Left hindlimb (tissue), 1 donor: Measurements from ENCODE around the gene SLCO3A1.

Source experiments
- DNase-seq: peaks from one replicate; pipeline ENCODE4 v3.0.0-alpha.2; 2018

SLCO3A1 gene

GRCh38 chr15:92076541-92076940 is 223.0 kb downstream of the SLCO3A1 start:
- no peak for DNase-seq

- peak; percentile 67 for DNase-seq
These were observed 224.0 kb downstream of the SLCO3A1 start for GRCh38 chr15:92077353-92078085.

- no peak for DNase-seq
These were observed 224.8 kb downstream of the SLCO3A1 start for GRCh38 chr15:92078270-92078669.

GRCh38 chr15:92079047-92079446 is 225.5 kb downstream of the SLCO3A1 start:
- no peak for DNase-seq

DNA sequence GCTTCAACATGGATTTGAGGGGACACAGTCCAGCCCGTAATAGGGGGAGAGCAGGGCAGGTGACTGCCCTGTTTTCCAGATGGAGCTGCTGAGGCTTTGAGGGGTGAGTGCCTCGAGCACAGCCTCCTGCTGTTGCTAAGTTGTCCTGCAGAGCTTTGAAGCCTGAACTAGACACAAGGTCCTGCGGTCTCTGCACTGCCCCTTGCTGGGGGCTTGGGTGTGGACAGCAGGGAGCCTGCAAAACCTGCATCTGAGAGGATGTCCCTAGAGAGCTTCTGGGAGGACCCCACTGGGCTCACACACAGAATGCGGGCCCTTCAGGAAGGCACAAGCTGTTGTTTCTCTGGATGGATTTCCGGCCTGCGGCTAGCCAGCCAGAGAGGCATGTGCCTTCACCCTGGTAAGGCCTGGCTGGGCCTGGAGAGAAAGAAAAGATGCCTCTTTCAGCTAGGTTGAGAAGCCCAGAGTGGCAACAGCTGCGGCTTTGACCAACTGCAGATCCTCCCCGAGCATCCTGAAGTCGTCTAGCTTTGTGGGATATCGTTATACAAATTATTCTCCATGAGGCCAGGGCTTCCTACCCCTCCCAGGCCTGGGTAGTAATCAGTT is 226.2 kb downstream of the SLCO3A1 start:
- no peak for DNase-seq

- peak; percentile 84 for DNase-seq
These were observed 228.7 kb downstream of the SLCO3A1 start for GRCh38 chr15:92082006-92082843.

GRCh38 chr15:92083190-92083589 is 229.7 kb downstream of the SLCO3A1 start:
- DNase-seq = no peak

- no peak for DNase-seq
These were observed 233.7 kb downstream of the SLCO3A1 start for GRCh38 chr15:92087211-92087610.

DNA sequence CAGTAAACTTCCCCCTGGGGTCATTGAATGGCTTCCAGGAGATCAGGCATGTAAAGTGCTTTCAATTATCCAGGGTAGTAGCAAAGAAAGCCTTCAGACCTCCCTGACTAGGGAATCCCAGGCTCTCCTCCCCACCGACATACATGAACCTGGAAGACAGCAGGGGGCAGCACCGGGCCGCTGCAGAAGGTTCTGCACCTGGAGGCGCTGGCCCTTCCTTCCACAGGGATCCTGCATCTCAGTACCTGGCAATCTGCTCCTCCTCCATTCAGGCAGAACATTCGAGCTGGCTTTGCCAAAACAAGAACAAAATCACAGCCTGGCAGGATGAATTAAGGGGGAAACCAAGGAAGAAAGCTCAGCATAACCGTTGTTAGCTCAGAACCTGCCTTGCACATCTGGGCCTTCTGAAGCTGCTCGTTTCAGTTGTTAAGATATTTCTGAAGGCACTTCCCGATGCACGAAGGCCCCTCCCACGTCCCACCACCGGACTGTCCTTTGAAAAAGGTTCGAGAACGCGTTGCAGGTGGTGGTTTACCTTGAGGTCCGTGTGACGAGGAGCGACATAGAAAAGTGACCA is 237.7 kb downstream of the SLCO3A1 start:
- peak; percentile 46 for DNase-seq

DNA sequence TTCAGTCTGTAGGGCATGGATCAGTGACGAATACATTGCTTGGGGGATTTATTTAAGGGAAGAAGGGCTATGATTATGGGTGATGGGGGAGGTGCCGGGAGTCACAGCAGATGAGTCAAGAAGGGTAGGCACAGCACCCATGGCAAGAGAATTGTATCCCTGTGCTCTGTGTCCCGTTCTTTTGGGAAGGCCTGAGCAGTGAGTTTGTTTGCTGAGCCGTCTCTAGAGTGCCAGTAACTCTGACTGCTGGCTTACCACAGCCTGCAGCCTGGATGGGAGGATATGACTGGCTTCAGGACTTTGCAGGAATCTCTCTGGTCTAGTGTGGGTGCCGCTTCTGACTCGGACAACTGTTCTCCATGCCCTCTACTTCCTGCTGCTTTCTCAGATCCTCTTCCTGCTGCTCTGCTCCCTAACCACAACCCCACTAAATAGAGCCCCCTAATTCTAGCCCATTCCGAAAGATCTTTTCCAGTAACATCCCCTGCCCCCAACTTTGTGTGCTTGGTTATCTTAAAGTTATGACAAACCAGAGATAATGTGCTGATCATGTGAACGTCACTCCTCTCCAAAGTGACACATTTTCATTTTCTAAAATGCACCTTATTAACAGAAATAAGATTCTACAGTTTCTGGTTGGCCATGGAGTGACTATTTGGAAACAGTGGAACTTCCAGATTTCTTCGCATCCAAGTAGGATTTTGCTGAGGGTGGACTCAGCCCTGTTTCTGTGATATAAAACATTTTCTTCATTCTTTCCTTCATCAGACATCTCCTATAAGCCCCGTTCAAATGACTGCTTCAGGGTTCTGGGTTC is 239.0 kb downstream of the SLCO3A1 start:
- no peak for DNase-seq

DNA sequence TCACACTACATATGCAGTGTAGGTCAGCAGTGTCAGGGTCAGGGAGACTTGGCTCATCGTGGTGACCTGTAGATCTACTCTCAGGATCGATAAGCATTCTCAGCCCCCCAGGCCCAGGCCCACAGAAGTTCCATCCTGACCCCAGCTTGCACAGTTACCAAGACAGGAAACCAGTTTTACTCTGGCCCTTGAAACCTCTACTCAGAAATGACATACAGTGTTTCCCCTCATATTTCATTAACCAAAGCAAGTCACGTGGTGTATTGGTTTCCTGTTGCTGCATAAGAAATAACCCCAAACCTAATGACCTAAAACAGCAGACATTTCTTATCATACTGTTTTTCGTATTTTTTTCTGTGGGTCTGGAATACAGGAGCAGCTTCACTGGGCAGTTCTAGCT is 242.2 kb downstream of the SLCO3A1 start:
- no peak for DNase-seq

GRCh38 chr15:92097474-92098178 is 244.1 kb downstream of the SLCO3A1 start:
- DNase-seq = peak; percentile 62

DNA sequence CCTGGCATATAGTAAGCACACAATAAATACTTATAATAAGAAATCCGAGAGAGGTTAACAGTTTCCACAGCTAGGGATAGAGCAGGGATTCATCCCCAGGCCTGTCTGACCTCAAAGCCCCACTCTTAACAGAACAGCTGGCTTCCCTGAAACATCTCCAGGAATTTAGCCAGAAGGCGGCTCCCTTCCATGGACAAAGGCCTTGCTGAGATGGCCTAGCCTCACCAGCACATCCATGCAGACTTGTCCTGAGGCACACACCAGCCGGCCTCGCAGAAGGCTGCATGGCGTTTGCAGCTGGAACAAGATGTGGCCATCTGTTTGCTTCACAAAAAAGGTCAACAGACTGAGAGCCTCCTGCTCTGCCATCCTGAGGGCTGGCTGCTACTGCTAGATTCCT is 245.4 kb downstream of the SLCO3A1 start:
- no peak for DNase-seq

GRCh38 chr15:92100301-92100700 is 246.8 kb downstream of the SLCO3A1 start:
- DNase-seq = no peak

DNA sequence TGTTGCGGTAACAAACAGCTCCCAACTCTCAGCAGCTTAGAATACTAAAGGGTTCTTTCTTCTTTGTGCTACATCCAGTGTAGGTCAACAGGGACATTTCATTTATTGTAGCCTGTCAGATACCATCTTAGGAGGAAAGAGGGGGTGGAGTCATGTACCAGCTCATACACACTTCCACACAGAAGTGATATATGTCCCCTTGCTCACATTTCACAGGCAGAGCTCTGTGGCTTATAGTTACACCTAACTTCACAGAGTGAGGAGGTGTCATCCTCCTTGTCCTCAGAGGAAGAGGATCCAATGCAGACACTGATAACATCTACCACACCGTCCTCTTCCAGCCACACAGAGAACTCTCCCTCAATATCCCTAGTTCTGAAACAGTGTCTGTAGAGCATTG is 247.2 kb downstream of the SLCO3A1 start:
- DNase-seq = no peak

- no peak for DNase-seq
These were observed 248.3 kb downstream of the SLCO3A1 start for GRCh38 chr15:92101708-92102394.

DNA sequence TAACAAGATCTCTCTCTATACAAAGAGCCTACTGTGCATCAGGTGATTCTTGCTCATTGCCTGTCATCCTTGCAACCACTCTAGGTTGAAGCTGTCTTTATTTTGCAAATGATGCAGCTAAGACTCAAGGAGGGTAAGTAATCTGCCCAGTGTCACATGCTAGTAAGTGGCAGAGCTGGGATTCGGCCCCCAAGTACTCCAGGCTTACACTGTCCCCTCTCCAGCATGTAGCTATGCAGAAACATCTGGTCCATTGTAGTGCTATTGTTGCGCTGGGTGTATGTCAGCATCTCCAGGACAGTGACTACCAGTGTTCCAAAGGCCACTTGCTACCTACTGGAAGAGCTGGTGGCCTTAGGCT is 248.9 kb downstream of the SLCO3A1 start:
- no peak for DNase-seq

DNA sequence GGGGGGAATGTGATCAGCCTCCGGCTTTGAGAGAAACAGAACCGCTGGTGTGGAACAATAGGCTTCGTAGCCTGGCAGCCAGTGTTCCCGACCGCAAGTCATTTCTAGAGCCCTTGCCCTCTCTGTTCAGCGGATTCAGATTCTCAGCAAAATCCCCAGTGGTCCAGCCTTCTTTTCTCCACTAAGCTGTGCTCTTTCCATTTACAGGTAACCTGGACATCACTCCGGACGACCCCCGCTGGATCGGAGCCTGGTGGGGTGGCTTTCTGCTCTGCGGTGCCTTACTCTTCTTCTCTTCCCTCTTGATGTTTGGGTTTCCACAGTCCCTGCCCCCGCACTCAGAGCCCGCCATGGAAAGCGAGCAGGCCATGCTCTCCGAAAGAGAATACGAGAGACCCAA is 250.6 kb downstream of the SLCO3A1 start:
- no peak for DNase-seq

DNA sequence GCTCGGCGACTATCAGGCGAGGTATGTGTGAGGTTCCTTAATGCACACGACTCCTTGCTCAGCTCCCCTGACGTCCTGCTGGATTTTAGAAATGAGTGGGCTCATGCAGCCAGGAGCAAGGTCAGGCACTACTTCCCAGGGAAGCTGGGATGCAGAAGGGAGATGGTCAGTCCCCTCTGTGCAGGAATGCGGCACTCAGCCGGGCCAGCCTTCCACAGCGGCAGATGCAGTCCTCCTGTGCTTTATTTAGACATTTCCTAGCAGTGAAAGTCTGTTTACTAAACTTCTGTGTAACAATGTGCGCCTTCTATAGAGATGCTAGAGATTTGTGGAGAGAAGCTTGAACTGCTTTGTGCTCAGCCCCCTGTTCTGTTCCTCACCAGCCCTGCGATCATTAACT is 252.1 kb downstream of the SLCO3A1 start:
- no peak for DNase-seq

DNA sequence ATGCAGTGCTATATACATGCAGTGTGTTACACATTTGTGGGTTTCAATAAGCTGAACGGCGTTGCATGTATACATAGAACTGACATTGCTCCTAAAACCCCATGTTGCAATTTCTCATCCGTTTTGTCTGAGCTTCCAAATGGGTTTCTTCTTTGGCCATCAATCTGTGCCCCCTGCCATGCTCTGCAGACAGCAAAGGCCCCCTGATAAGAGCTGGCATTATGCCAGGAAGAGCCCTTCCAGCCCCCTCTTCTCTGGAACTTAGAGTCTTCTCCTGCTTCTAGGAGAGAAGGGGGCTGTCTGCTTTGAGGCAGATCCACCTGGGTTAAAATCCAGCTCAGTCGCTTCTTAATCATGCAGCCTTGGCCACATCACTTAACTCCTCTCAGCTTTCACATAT is 254.0 kb downstream of the SLCO3A1 start:
- no peak for DNase-seq

GRCh38 chr15:92109191-92109873 is 255.8 kb downstream of the SLCO3A1 start:
- DNase-seq = no peak
